ENCODE results near the gene REX1BD.

The REX1BD gene

DNA sequence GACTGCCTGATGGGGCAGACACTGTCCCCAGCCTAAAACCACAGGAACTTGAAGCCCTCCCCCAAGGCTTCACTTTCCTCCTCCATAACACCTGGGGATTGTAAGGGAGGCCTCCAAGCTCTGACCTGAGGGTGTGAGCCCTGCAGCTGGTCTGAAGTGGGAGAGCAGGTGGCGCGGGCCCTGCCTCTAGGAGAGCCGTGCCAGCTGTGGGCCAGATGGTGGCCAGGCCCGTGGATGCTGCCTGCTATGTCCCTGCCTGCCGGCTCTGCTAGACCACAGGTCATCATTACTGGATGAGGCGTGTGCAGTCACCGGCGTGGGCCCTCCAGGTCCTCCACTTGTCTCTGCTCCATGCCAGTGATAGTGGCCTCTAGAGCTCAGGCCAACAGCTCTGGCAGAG lies 44.7 kb downstream of the REX1BD start:
- TF ChIP-seq FOXP2 (optimal IDR thresholded peaks at IDR 0.05; ENCODE audit: borderline replicate concordance, extremely low read depth, extremely low read length, insufficient read depth) (no peak), TAF1 (IDR thresholded peaks at IDR 0.05; ENCODE audit: borderline replicate concordance, insufficient read depth, low read length) (no peak), SIN3A (IDR thresholded peaks at IDR 0.05; ENCODE audit: borderline replicate concordance, insufficient read depth, low read length) (no peak)
- TF ChIP-seq, protein P1, sequence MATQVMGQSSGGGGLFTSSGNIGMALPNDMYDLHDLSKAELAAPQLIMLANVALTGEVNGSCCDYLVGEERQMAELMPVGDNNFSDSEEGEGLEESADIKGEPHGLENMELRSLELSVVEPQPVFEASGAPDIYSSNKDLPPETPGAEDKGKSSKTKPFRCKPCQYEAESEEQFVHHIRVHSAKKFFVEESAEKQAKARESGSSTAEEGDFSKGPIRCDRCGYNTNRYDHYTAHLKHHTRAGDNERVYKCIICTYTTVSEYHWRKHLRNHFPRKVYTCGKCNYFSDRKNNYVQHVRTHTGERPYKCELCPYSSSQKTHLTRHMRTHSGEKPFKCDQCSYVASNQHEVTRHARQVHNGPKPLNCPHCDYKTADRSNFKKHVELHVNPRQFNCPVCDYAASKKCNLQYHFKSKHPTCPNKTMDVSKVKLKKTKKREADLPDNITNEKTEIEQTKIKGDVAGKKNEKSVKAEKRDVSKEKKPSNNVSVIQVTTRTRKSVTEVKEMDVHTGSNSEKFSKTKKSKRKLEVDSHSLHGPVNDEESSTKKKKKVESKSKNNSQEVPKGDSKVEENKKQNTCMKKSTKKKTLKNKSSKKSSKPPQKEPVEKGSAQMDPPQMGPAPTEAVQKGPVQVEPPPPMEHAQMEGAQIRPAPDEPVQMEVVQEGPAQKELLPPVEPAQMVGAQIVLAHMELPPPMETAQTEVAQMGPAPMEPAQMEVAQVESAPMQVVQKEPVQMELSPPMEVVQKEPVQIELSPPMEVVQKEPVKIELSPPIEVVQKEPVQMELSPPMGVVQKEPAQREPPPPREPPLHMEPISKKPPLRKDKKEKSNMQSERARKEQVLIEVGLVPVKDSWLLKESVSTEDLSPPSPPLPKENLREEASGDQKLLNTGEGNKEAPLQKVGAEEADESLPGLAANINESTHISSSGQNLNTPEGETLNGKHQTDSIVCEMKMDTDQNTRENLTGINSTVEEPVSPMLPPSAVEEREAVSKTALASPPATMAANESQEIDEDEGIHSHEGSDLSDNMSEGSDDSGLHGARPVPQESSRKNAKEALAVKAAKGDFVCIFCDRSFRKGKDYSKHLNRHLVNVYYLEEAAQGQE (IDR thresholded peaks at IDR 0.05; ENCODE audit: insufficient read depth in 1 of 2, low read depth in 2 of 2, low read length in 2 of 2): no peak

DNA sequence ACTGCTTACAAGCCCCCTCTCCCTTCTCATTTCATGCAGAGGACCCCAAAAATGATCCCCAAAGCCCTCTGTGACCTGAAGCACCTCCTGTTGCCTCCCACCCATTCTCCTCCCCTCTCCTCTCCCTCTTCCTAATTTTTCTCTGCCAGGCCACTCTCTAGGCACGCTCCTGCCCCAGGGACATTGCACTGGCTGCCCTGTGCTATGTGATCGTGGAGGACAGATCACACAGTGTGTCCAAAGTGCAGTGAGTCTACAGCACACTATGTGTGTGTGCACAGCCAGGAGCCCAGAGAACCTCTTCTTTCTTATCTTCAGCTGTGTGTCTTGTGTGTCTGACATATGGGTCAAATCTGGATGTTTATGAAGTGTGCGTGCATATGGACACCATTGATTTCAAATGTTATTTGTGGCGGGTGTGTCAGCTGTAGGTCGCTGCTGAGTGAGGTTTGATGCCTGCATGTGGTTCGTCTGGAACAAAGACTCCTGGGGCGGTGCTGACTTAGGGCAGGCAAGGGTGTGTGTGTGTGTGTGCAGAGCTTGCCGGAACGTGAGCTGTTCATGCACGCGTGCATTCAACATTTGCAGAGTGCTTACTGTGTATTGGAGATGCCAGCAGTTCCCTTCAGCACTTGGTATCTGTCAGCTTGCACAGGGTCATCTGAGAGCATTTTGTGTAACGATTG lies 46.2 kb downstream of the REX1BD start:
- TF ChIP-seq FOXP2 (optimal IDR thresholded peaks at IDR 0.05; ENCODE audit: borderline replicate concordance, extremely low read depth, extremely low read length, insufficient read depth) (no peak), TAF1 (IDR thresholded peaks at IDR 0.05; ENCODE audit: borderline replicate concordance, insufficient read depth, low read length) (no peak), POLR2AphosphoS5 (IDR thresholded peaks at IDR 0.05; ENCODE audit: low read depth, low read length) (no peak), SIN3A (IDR thresholded peaks at IDR 0.05; ENCODE audit: borderline replicate concordance, insufficient read depth, low read length) (no peak)
- TF ChIP-seq, protein P1 (IDR thresholded peaks at IDR 0.05; ENCODE audit: insufficient read depth in 1 of 2, low read depth in 2 of 2, low read length in 2 of 2): no peak

DNA sequence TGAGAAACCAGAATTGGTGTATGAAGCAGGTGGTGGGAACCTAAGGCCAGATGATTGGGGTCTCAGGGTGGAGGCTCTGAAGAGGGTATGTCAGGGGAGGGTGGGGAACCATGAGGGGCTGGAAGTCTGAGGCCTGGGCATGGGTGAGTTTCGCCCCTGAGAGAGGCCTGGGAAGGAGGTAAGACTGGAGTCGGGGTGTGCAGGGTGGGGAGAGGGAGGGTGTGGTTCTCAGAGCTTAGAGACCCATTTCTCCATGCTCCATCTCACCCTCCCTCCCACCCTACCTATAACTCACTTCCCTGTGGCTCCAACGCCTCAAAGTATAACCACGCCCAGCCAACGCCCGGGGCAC lies 47.2 kb downstream of the REX1BD start:
- TF ChIP-seq POLR2AphosphoS5 (IDR thresholded peaks at IDR 0.05; ENCODE audit: low read depth, low read length) (no peak), TAF1 (IDR thresholded peaks at IDR 0.05; ENCODE audit: borderline replicate concordance, insufficient read depth, low read length) (no peak), FOXP2 (optimal IDR thresholded peaks at IDR 0.05; ENCODE audit: borderline replicate concordance, extremely low read depth, extremely low read length, insufficient read depth) (no peak), SIN3A (IDR thresholded peaks at IDR 0.05; ENCODE audit: borderline replicate concordance, insufficient read depth, low read length) (no peak)
- TF ChIP-seq, protein P1 (IDR thresholded peaks at IDR 0.05; ENCODE audit: insufficient read depth in 1 of 2, low read depth in 2 of 2, low read length in 2 of 2): no peak

GRCh38 chr19:18636183-18636968 lies 47.8 kb downstream of the REX1BD start:
- TF ChIP-seq TAF1 (IDR thresholded peaks at IDR 0.05; ENCODE audit: borderline replicate concordance, insufficient read depth, low read length) (no peak), FOXP2 (optimal IDR thresholded peaks at IDR 0.05; ENCODE audit: borderline replicate concordance, extremely low read depth, extremely low read length, insufficient read depth) (peak; percentile 29), SIN3A (IDR thresholded peaks at IDR 0.05; ENCODE audit: borderline replicate concordance, insufficient read depth, low read length) (no peak), POLR2AphosphoS5 (IDR thresholded peaks at IDR 0.05; ENCODE audit: low read depth, low read length) (no peak)
- TF ChIP-seq, protein P1 (IDR thresholded peaks at IDR 0.05; ENCODE audit: insufficient read depth in 1 of 2, low read depth in 2 of 2, low read length in 2 of 2): no peak

Measured in PFSK-1 (cell line).